C4-2B (cell line): Measurements from ENCODE around the gene PEA15.

Experiments
- ZFX ChIP-seq: fragments of 450-650 bp; IDR thresholded peaks from 2 replicates; pipeline ENCODE4 v1.6.1; 2017
- TF ChIP-seq, protein P1 (sequence below): fragments of 450-650 bp; conservative IDR thresholded peaks from 2 replicates; pipeline ENCODE4 v1.5.1; 2017; ENCODE audit warnings: mild to moderate bottlenecking

DNA sequence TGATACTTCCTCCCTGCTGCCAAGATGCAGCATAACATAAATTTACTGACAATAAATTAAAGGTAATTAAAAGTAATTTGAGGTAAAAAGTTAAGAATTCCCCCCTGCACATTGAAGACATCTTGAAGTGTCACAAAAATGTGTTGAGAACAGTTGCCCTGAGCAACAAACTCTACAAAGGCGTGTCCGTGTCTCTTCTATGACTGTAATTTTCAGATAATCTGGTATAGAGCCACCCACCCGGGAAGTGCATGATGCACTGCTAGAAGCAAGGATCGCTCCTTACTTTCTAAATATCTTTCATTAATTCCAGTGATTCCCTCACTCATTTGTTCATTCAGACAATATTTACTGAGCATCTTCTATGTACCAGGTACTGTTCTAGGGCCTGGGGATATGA is 25.8 kb upstream of the PEA15 start:
- TF ChIP-seq, protein P1, sequence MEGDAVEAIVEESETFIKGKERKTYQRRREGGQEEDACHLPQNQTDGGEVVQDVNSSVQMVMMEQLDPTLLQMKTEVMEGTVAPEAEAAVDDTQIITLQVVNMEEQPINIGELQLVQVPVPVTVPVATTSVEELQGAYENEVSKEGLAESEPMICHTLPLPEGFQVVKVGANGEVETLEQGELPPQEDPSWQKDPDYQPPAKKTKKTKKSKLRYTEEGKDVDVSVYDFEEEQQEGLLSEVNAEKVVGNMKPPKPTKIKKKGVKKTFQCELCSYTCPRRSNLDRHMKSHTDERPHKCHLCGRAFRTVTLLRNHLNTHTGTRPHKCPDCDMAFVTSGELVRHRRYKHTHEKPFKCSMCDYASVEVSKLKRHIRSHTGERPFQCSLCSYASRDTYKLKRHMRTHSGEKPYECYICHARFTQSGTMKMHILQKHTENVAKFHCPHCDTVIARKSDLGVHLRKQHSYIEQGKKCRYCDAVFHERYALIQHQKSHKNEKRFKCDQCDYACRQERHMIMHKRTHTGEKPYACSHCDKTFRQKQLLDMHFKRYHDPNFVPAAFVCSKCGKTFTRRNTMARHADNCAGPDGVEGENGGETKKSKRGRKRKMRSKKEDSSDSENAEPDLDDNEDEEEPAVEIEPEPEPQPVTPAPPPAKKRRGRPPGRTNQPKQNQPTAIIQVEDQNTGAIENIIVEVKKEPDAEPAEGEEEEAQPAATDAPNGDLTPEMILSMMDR = no peak
- TF ChIP-seq ZFX = no peak
